ENCODE measurements around the gene PKP2.

The PKP2 gene

DNA sequence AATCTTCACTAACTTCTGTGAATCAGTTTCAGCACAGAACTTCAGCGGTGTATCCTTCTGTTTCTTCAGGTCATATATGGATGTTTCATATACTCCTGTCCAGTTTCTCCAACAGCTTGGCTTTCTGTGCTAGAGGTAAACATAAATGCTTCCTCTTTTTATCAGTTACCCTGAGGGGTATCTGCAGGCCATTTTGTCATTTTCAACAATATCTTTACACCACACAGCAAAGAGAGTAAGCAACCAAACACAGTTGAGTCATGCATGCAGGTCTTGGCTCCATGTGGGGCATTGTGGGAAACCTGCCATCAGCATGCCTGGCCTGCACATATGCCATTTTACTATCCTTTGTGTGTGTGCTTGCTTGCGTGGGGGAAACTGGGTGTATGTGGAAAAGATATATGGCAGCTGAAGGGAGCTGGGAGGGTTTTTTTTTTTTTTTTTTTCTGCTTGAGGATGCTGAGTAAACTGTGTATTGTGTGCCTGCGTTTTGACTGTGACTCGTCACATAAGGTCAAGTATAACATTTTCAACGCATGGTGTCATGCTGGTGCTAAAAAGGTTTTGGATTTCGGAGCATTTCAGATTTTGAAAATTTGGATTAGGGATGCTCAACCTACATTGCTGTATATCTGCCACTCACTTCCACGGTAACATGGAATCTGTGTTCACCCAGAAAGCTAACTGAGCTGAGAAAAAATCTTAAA is 84.7 kb downstream of the PKP2 start:
- DNase-seq (ENCODE audit: low read depth, low spot score), result no peak

DNA sequence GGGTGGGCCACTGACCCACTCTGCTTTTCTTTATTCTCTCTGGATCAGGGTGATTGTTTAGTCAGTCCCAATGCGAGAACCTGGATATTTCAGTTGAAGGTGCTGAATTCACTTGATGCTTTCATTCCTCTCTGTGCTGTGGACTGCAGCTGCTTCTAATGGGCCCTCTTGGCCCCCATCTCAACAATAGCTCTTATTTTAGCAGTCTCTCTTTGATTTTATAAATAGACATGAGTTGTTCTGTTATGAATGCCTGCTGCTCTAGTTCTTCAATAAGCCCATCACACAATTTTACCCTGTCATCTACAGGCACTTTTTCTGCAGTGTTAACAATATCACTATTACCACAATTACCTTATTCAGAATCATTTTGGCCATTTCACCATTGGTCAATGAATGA is 86.7 kb downstream of the PKP2 start:
- DNase-seq (ENCODE audit: low read depth, low spot score), result no peak

DNA sequence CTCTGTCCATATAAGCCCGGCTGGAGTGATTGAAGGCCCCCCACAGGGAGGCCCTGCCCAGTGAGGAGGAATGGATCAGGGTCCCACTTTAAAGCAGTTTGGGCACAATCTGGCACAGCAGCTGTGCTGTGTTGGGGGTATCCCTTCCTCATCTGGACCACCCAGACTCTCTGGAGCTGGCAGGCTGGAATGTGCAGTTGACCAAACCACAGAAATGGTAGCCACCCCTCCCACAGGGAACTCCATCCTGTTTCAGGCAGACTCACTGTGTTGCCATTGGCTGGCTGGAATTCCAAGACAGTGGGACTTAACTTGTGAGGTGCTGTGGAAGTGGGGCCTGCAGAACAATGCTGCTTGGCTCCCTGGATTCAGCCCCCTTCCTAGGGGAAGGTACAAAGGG is 87.4 kb downstream of the PKP2 start:
- DNase-seq (ENCODE audit: low read depth, low spot score), result no peak

DNA sequence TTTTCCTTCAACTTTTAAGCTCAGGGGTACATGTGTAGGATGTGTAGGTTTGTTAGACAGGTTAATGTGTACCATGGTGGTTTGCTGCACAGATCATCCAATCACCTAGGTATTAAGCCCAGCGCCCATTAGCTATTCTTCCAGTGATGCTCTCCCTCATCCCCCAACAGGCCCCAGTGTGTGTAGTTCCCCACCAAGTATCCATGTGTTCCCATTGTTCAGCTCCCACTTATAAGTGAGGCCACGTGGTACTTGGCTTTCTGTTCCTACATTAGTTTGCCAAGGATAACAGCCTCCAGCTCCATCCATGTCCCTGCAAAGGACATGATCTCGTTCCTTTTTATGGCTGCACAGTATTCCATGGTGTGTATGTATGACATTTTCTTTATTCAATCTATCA is 92.3 kb downstream of the PKP2 start:
- DNase-seq (ENCODE audit: low read depth, low spot score), result no peak

DNA sequence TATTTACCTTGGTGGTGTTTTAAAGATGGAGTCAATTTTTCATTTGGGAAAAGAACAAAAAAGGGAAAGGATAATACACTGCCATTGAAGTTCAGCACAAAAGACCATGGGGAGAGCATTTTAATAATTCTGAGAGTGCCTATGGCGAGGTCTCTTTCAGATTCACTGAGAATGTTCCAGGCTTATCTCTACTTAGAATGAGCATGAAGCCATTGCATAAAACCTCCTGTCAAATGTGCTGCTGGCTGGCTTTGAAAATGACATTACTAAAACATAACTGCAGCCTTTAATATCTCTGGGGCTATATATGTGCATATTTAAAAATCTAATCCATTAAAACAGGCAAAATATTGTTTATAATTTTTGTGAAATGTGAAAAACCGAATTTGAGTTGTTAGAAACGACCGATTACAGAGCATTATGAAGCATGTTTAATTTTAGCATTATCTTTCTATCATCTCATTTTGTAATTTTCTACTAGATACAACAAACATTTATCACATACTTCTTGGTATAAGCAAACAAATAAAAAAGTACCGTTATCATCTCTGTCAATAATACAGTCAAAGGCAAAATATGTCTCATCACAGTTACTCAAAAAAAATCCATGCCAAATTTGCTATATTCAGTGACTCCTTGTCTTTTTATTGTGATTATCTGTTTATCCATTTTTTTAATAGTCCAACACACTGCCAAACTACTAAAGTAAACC is 95.2 kb downstream of the PKP2 start:
- DNase-seq (ENCODE audit: low read depth, low spot score), result no peak

DNA sequence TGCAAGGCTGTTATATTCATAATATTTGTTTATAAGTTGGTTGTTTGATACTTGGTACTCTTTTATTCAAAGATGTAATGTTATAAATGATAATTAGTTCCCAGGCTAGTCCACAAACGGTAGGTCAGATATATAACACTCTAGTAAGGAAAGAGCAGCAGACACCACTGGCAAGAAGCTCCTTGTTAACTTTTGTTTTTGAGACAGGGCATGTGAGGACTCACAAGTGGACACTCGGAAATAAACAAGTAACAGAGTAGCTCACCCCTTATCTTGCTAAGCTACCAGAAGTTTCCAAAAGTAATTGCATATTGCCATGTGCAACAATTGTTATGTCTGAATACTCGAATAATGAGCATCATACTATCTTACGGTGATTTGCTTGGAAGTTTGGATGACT is 102.3 kb downstream of the PKP2 start:
- DNase-seq (ENCODE audit: low read depth, low spot score), result no peak

DNA sequence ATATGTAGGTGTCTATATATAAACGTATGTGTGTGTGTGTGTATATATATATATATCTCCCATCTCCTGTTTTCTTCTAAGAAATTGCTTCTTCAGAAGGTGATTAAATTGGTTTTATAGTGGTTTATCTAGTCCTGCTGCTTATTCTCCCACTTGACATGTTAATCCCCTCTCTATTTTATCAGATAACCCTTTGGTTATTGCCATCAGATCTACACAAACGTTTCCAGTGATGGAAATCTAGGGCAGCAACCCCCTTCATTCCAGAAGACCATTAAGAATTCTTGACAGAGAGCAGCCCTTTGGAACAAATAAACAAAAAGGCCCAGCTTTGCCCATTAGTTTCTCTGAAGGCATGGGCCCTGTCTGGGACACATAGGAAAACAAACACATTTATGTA is 106.7 kb downstream of the PKP2 start:
- no peak for DNase-seq (ENCODE audit: low read depth, low spot score)

DNA sequence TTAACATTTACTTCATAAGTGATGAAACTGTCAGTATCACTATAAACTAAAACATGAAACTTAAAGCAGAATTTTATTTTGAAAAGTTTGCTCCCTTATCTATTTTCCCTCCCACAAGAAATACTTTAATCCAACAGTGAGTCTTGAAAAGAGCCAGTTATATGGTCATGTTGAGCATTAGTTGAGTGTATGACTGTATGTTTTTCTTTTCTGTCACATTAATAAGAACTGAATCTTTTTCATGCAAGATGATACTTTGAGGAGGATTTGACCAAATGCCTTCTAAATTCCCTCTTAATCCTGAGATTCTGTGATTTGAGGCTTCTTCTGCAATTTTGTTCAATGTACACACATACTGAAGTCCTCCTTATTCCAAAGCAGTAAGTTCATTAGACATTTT is 107.1 kb downstream of the PKP2 start:
- DNase-seq (ENCODE audit: low read depth, low spot score), result no peak

DNA sequence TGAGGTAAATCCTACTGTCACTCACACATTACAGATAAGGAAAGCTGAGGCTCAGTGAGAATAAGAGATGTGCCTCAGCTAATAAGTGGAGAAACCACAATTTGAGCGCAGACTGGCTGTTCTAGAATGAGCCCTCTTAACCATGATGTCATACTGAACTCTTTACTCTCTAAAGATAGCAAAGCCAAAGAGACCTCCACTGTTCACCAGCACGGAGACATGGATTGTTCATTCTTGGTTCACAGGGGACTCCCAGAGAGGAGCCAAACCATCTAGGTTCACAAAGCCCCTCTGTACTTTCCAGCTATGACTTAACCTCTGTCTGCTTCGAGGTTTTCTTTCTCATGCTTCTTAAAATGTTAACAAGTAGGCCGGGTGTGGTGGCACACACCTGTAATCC is 108.2 kb downstream of the PKP2 start:
- DNase-seq (ENCODE audit: low read depth, low spot score), result no peak

DNA sequence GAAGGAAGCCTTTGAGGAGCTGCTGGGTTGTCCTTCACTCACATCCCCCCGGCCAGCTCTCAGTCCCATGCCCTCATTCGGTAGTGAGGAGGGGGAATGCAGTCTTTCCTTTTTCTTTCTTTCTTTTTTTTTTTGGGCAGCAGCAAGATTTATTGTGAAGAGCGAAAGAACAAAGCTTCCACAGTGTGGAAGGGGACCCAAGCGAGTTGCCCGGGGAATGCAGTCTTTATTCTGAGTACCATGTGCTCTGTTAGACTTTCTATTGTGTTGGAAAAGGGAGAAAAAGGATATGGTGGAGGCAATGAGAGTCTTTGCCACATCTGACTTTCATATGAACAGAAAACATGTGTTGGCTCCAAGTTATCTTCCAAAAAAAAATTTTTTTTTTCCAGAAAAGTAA is 111.0 kb downstream of the PKP2 start:
- no peak for DNase-seq (ENCODE audit: low read depth, low spot score)

DNA sequence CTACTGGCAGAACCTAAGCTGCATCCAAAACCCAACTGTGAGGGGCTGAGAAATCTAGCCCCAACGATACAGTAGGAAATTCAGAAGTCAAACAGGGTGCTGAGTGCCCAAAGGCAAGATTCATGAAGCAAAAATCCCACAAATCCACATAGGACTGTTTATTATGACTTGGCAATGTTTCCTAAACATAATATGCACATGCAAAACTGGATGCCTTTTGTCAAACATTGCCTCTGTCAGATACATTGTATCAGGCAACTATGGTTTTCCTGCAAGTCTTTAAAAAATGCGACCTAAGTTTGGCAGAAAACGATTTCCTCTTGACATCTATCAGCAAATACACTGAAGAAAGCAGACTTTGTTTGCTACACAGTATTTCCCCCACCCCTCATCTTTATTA is 113.5 kb downstream of the PKP2 start:
- no peak for DNase-seq (ENCODE audit: low read depth, low spot score)

DNA sequence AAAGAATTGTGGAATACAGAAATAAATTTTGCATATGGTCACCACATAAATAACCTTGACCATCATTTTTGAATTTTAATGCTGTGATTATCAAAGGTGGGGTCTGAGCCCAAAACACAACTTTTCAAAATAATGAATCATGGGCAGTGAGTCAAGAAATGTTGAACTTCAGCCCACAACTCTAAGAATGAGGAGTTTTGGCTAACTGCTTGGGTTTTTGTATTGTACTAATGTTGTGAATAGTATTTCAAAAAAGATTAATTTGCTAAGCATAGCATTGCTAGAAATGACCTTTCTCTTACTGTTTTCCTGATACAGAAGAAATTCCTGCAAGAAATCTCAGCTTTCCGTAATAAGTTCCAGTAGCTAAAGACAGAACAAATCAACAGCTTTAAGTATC is 116.5 kb downstream of the PKP2 start:
- no peak for DNase-seq (ENCODE audit: low read depth, low spot score)

DNA sequence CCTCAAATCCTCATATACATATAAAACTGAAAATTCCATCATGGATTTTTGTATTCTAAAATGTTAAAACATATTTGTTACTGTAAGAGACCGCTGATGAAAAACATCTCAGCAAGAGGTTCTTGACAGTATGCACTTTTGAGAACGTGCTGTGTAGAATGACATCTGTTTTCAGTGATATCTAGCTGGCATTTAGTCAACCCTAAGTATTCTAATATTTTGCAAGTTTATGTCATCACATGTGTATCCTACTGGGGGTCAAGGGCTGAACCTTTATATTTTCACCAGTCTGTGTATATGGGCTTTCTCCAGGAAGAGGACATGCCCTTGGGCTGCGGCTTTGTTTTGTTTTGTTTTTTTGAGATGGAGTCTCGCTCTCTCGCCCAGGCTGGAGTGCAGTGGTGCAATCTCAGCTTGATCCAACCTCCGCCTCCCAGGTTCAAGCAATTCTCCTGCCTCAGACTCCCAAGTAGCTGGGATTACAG is 118.8 kb downstream of the PKP2 start:
- DNase-seq (ENCODE audit: low read depth, low spot score), result no peak

DNA sequence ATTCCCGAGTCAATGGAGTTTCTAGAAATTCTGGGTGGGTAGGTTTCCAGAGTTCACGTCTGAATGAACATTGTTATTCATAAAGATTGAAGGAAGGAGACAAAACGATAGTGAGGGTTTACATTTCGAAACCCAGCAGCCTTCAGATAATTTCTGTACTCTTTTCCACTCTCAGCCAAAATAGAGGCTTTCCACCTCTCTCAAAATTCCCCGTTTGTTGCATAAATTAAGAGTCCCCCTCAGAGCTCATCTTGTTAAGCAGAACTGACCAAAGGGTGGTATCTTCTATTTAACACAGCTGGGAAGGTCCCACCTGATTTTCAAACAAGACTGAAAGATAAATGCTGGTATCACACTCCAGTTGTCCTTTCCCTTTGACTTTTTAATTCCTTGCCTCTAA is 119.4 kb downstream of the PKP2 start:
- no peak for DNase-seq (ENCODE audit: low read depth, low spot score)

DNA sequence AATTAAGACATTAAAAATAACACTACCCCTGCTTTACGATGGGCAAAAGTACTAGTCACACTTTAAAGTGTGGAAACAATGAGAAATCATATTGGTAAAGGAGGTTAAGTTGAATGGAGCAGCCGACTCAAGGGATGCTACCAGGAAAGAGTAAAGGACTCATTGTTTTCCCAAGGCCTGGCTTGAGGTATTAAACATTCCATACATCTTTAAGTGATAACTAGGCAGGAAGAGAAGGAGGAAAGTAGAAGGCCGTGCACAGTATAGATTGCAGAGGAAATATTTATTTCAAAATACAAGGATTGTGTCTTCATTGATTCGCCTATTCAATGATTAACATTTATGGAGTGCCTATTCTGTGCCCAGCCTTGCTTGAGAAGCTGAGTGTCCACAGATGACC is 120.3 kb downstream of the PKP2 start:
- DNase-seq (ENCODE audit: low read depth, low spot score), result no peak

DNA sequence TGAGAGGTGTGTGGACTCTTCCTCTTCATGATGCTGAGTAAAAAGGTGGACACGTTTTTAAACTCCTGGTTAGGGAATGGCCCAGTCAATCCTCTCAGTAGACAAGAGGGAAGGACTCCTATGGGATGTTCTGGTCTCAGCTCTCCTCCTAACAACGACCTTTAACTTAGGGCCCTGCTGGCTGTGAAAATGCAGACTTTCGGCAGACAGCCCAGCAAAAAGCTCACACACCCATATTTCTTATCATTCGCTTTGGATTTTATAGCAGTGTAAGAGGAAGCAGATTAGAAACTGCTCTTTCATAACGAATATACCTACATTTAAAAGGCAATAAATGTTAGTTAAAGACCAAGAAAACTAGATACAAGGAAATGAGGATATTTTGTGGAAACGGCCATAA is 122.9 kb downstream of the PKP2 start:
- DNase-seq (ENCODE audit: low read depth, low spot score), result no peak

DNA sequence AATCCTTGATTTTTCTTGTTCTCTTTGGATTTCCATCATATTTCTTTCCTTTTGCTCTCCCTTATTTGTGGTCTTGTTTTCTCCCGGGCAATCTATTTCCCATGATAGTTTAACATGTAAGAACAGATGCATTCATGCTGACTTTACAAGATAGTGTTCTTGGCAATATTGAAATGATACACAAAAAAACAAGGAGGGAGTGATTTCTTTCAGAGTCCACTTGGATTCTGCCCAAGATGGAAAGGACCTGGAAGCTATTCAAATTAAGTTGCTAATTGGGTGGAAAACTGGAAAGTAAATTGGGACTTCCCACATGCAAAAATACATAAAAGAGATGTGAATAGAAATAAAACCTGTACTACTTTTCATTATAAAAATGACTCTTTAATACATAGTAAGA is 126.4 kb downstream of the PKP2 start:
- no peak for DNase-seq (ENCODE audit: low read depth, low spot score)

DNA sequence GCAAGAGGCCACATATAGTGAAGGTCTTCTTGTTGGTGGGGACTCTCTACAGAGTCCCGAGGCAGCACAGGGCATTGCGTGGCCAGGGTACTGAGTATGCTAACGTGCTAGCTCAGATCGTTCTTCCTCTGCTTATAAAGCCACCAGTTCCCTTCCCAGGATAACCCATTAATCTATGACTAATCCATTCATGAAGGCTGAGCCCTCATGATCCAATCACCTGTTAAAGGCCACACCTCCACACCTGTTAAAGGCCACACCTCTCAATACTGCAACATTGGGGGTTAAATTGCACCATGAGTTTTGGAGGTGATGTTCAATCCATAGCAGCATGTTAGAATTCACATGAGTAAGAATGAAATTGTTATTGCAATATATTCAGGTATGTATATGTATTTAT is 128.1 kb downstream of the PKP2 start:
- no peak for DNase-seq (ENCODE audit: low read depth, low spot score)

DNA sequence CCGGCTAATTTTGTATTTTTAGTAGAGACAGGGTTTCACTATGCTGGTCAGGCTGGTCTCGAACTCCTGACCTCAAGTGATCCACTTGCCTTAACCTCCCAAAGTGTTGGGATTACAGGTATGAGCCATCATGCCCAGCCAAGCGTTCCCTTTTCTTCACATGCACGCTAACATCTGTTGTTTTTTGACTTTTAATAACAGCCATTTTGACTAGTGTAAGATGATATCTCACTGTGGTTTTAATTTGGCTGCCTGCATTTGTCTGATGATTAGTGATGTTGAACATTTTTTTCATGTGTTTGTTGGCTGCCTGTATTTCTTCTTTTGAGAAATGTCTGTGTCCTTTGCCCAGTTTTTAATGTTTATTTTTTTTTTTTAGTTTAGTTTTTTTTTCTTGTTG is 130.7 kb downstream of the PKP2 start:
- DNase-seq (ENCODE audit: low read depth, low spot score), result no peak

DNA sequence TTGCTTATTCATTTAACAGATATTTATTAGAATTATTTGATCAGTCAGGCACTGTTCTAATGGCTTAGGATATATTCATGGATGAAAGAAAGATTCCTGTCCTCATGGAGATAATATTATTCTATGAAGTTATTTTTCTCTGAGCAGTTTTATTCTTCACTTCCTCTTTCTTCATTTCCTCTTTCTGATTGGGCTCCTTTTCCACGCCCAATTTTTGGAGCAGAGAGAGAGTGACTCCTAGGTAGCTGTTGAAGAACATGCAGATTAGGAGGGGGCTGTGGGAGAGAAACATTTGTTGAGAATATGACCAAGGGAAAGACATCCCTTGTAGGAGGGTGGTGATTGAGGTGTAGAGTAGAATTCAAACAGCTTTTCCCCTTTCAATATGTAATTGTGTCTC is 134.9 kb downstream of the PKP2 start:
- DNase-seq (ENCODE audit: low read depth, low spot score), result no peak

DNA sequence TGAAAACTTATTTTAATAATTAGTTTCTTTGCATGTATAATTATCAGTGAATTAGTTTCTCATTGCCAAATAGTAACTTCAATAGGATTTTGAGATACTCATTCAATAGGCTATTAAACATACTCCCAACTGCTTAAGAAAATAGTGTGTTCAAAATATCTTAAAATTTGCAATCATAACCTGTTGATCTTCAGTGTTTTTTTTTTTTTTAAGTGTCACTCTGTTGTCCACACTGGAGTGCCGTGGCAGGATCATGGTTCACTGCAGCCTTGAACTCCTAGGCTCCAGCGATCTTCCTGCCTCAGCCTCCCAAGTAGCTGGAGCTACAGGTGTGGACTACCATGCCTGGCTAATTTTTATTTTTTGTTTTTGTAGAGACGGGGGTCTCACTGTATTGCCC is 139.4 kb downstream of the PKP2 start:
- no peak for DNase-seq (ENCODE audit: low read depth, low spot score)

DNA sequence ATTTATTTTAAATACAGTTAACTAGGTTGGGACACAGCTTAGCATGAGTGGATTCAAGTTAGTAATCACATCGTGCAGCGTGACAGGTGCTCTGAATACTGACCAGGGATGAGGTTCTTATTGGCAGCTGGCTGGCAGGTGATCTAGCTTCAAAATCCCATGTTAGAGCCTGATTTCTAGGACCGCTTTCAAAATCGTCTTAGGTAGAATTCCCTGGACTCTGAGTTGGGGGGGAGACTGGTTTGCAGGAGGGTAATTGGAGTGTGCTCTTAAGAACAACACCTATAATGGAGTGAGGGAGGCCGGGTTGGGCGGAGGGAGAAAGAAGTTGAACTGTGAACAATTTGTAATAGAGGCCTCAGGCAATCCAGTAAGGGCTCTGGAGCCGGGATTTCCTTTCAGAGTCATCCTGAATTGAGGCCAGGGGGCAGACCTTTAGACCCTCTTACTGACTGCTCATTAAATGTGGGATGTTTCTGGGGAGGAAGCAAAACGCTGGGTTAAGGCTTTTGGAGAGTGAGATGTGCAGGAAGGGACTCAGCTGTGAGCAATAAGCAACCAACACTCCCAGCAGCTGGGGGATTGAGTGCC is 140.0 kb downstream of the PKP2 start:
- DNase-seq (ENCODE audit: low read depth, low spot score), result no peak

Measured in iPS DF 19.7 (cell line).